H9 (cell line): ENCODE results near the gene NPAS2. TPM values are rescaled to one million over a fixed set of nuclear protein-coding genes. Genes with fewer than 3 reads are reported as not detected.

ENCODE experiments used
- DNase-seq: peaks from one replicate; pipeline ENCODE4 v3.0.0-alpha.2; 2017
- H2AFZ ChIP-seq: one replicate; pipeline ENCODE4 v1.6.1; 2013; ENCODE audit warnings: mild to moderate bottlenecking, low read length, control low read depth, moderate library complexity
- H2AK5ac ChIP-seq: 2 replicates; pipeline ENCODE4 v1.6.1; 2013; ENCODE audit warnings: low read length, control low read depth, mixed read lengths; ENCODE audit not compliant: insufficient read length
- H2BK120ac ChIP-seq: one replicate; pipeline ENCODE4 v1.6.1; 2013; ENCODE audit warnings: low read depth, mild to moderate bottlenecking, low read length, control low read depth, inconsistent platforms; ENCODE audit not compliant: poor library complexity, severe bottlenecking
- H2BK12ac ChIP-seq: 2 replicates; pipeline ENCODE4 v1.6.1; 2013; ENCODE audit warnings: low read length, control low read depth, mixed read lengths, low read depth; ENCODE audit not compliant: insufficient read length
- H2BK15ac ChIP-seq: 2 replicates; pipeline ENCODE4 v1.6.1; 2013; ENCODE audit warnings: low read depth, low read length, control low read depth
- H2BK20ac ChIP-seq: one replicate; pipeline ENCODE4 v1.6.1; 2013; ENCODE audit warnings: low read depth, mild to moderate bottlenecking, low read length, control low read depth, inconsistent platforms; ENCODE audit not compliant: poor library complexity, severe bottlenecking
- H2BK5ac ChIP-seq: 2 replicates; pipeline ENCODE4 v1.6.1; 2013; ENCODE audit warnings: low read length, control low read depth, mixed read lengths; ENCODE audit not compliant: insufficient read length
- H3K14ac ChIP-seq: 2 replicates; pipeline ENCODE4 v1.6.1; 2013; ENCODE audit warnings: low read length, control low read depth; ENCODE audit not compliant: insufficient read depth
- H3K18ac ChIP-seq: 2 replicates; pipeline ENCODE4 v1.6.1; 2013; ENCODE audit warnings: low read depth, mild to moderate bottlenecking, mixed read lengths, low read length, control low read depth; ENCODE audit not compliant: insufficient read length
- H3K23ac ChIP-seq: 2 replicates; pipeline ENCODE4 v1.6.1; 2013; ENCODE audit warnings: low read length, control low read depth, mixed read lengths, low read depth; ENCODE audit not compliant: insufficient read length
- H3K23me2 ChIP-seq: 2 replicates; pipeline ENCODE4 v1.6.1; 2013; ENCODE audit warnings: low read depth, mild to moderate bottlenecking, mixed read lengths, low read length, control low read depth; ENCODE audit not compliant: insufficient read length, poor library complexity, severe bottlenecking
- H3K27ac ChIP-seq: 2 replicates; pipeline ENCODE4 v1.5.1; 2013; ENCODE audit warnings: low read length, control low read depth, mixed read lengths, low read depth; ENCODE audit not compliant: insufficient read length
- H3K27me3 ChIP-seq: 2 replicates; pipeline ENCODE4 v1.6.1; 2013; ENCODE audit warnings: low read length, control low read depth, inconsistent platforms; ENCODE audit not compliant: insufficient read depth
- H3K4ac ChIP-seq: 2 replicates; pipeline ENCODE4 v1.6.1; 2013; ENCODE audit warnings: low read depth, mild to moderate bottlenecking, control low read depth, inconsistent platforms, low read length, moderate library complexity
- H3K4me1 ChIP-seq: 2 replicates; pipeline ENCODE4 v1.6.1; 2013; ENCODE audit warnings: low read length, control low read depth, inconsistent platforms; ENCODE audit not compliant: insufficient read depth
- H3K4me2 ChIP-seq: 2 replicates; pipeline ENCODE4 v1.6.1; 2013; ENCODE audit warnings: low read length, control low read depth, mixed read lengths; ENCODE audit not compliant: insufficient read length, insufficient read depth
- H3K56ac ChIP-seq: 2 replicates; pipeline ENCODE4 v1.6.1; 2013; ENCODE audit warnings: low read depth, mild to moderate bottlenecking, mixed read lengths, low read length, control low read depth; ENCODE audit not compliant: insufficient read length
- H3K79me1 ChIP-seq: 2 replicates; pipeline ENCODE4 v1.6.1; 2013; ENCODE audit warnings: low read depth, mild to moderate bottlenecking, moderate library complexity, low read length, control low read depth, inconsistent platforms; ENCODE audit not compliant: insufficient read depth, poor library complexity, severe bottlenecking
- H3K79me2 ChIP-seq: 2 replicates; pipeline ENCODE4 v1.6.1; 2013; ENCODE audit warnings: low read length, control low read depth, inconsistent platforms; ENCODE audit not compliant: insufficient read depth
- H3K9ac ChIP-seq: 2 replicates; pipeline ENCODE4 v1.6.1; 2013; ENCODE audit warnings: low read length, control low read depth, mixed read lengths; ENCODE audit not compliant: insufficient read length; ENCODE audit errors: extremely low read depth
- H3K9me3 ChIP-seq: one replicate; pipeline ENCODE4 v1.6.1; 2013; ENCODE audit warnings: low read depth, low read length, inconsistent platforms; ENCODE audit not compliant: control insufficient read depth
- H3T11ph ChIP-seq: one replicate; pipeline ENCODE4 v1.6.1; 2013; ENCODE audit warnings: mild to moderate bottlenecking, low read length, control low read depth, inconsistent platforms
- H4K20me1 ChIP-seq: one replicate; pipeline ENCODE4 v1.6.1; 2013; ENCODE audit not compliant: control insufficient read depth, insufficient read length, insufficient read depth
- H4K5ac ChIP-seq: 2 replicates; pipeline ENCODE4 v1.6.1; 2013; ENCODE audit warnings: low read depth, mild to moderate bottlenecking, mixed read lengths, low read length, control low read depth; ENCODE audit not compliant: insufficient read length
- H4K8ac ChIP-seq: replicated peaks from 2 replicates; pipeline ENCODE4 v1.6.1; 2013; ENCODE audit warnings: low read length, control low read depth, mixed read lengths, low read depth; ENCODE audit not compliant: insufficient read length
- H4K91ac ChIP-seq: 2 replicates; pipeline ENCODE4 v1.6.1; 2013; ENCODE audit warnings: low read depth, mild to moderate bottlenecking, moderate library complexity, mixed read lengths, low read length, control low read depth; ENCODE audit not compliant: insufficient read length
- H3K27ac Mint-ChIP-seq, 3 experiments: 2 replicates in 2 of 3; 3 replicates in 1 of 3; pipeline ENCODE4 v1.8.0; 2020 to 2021; ENCODE audit warnings: mixed read lengths in 3 of 3, mild to moderate bottlenecking in 1 of 3, moderate library complexity in 1 of 3
- H3K27me3 Mint-ChIP-seq: 2 replicates; pipeline ENCODE4 v1.8.0; 2021; ENCODE audit warnings: low read depth, mild to moderate bottlenecking, moderate library complexity, mixed read lengths
- H3K36me3 Mint-ChIP-seq, 3 experiments: 2 replicates in 2 of 3; 3 replicates in 1 of 3; pipeline ENCODE4 v1.8.0; 2020 to 2021; ENCODE audit warnings: low read depth in 3 of 3, mixed read lengths in 3 of 3; ENCODE audit not compliant: insufficient read depth in 1 of 3
- H3K4me1 Mint-ChIP-seq, 2 experiments: 2 replicates each; pipeline ENCODE4 v1.8.0; 2020; ENCODE audit warnings: mixed read lengths in 2 of 2
- H3K4me3 Mint-ChIP-seq, 2 experiments: 2 replicates in 1 of 2; 3 replicates in 1 of 2; pipeline ENCODE4 v1.8.0; 2020 to 2021; ENCODE audit warnings: mild to moderate bottlenecking in 2 of 2, mixed read lengths in 2 of 2, moderate library complexity in 1 of 2
- H3K9me3 Mint-ChIP-seq, 2 experiments: 2 replicates in 1 of 2; 3 replicates in 1 of 2; pipeline ENCODE4 v1.8.0; 2020; ENCODE audit warnings: mild to moderate bottlenecking in 2 of 2, mixed read lengths in 2 of 2, moderate library complexity in 1 of 2
- CTCF ChIP-seq: fragments of 200-600 bp; sonication (generic); conservative IDR thresholded peaks from 3 replicates; pipeline ENCODE4 v1.8.0; 2021; ENCODE audit warnings: antibody characterized with exemption, mild to moderate bottlenecking
- WGBS: extraction: QIAGEN DNeasy Blood & Tissue Kit; methylation state at CpG from one replicate; pipeline ENCODE4 v1.1.7; 2013; ENCODE audit warnings: missing lambda C conversion rate, low lambda C conversion rate, mixed read lengths; ENCODE audit not compliant: insufficient read length; ENCODE audit errors: extremely low coverage; 5-methylcytosine and 5-hydroxymethylcytosine counted together
- total RNA-seq: library from RNA; stranded (reverse); gene quantifications from 2 replicates; pipeline ENCODE4 v1.2.1, GENCODE V29; 2021

Gene NPAS2
- total RNA-seq, 1 experiment from 2014 or later, result 1.3 TPM

DNA sequence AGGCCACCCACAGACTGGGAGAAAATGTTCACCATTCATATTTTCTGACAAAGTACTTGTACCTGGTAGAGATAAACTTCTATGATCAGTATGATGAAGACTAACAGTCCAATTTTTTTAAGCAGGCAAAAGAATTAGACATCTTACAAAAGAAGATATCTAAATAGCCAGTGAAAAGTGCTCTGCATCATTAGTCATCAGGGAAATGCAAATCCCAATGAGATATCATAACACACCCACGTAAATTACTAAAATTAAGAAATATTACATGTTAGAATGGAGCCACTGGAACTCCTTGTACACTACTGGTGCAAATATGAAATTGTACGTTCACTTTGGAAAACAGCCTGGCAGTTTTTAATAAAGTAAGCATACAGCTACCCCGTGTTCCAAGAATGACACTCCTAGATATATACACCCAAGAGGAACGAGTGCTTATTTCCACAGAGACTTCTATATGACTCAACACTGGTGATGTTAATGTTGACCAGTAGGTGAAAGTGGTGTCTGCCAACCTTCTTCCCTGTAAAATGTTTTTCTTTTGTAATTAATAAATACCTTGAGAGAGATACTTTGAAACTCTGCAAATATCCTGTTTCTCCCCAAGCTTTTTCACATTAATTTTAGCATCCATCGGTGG, 80.3 kb downstream of the NPAS2 start:
- H3K27me3 ChIP-seq, result no peaks in the 10 kb centered on the region
- H3T11ph ChIP-seq, result no peak overlapping the region
- H2BK15ac ChIP-seq, result no peak overlapping the region
- Mint-ChIP-seq H3K27ac (no peak overlapping the region), H3K9me3 (no peaks in the 10 kb centered on the region), H3K4me3 (no peak overlapping the region), H3K27me3 (no peaks in the 10 kb centered on the region; the same call in 1 of the 2 replicates), H3K36me3 (peaks cover 0 to 2% (median 0%) of the 10 kb centered on the region in 3 experiments; a peak in 1 of 7 replicates), H3K4me1 (peaks cover 13 to 15% of the 10 kb centered on the region in 2 experiments)
- H3K4ac ChIP-seq, result no peak overlapping the region
- no peak overlapping the region for H2BK5ac ChIP-seq
- no peaks in the 10 kb centered on the region for H3K79me2 ChIP-seq
- no peaks in the 10 kb centered on the region for H4K20me1 ChIP-seq
- H2AK5ac ChIP-seq, result no peak overlapping the region
- no peak overlapping the region for H2AFZ ChIP-seq
- H3K14ac ChIP-seq, result no peak overlapping the region
- no peak for TF ChIP-seq CTCF
- no peak overlapping the region for H3K4me2 ChIP-seq
- no peak overlapping the region for H4K5ac ChIP-seq
- H2BK20ac ChIP-seq, result no peak overlapping the region
- H3K9ac ChIP-seq, result no peak overlapping the region
- H3K9me3 ChIP-seq, result no peaks in the 10 kb centered on the region
- no peak overlapping the region for H4K8ac ChIP-seq
- H2BK12ac ChIP-seq, result no peak overlapping the region
- no peaks in the 10 kb centered on the region for H3K79me1 ChIP-seq
- no CpG with 5 or more reads among the region's 5 CpGs for WGBS
- no peak overlapping the region for H3K56ac ChIP-seq
- no peak overlapping the region for H3K27ac ChIP-seq
- no peak overlapping the region for H2BK120ac ChIP-seq
- no peak overlapping the region for H4K91ac ChIP-seq
- no peaks in the 10 kb centered on the region for H3K23me2 ChIP-seq
- peaks cover 4% of the 10 kb centered on the region; the same call in 1 of the 2 replicates for H3K4me1 ChIP-seq
- H3K18ac ChIP-seq, result no peak overlapping the region
- no peak for DNase-seq
- H3K23ac ChIP-seq, result no peak overlapping the region
